HG03469 (cell line): ENCODE results near the gene RHBG.

Experiments
- ATAC-seq: cut with Tn5 transposase; IDR thresholded peaks from one replicate; pipeline ENCODE4 v1.9.1; 2021; ENCODE audit warnings: mild to moderate bottlenecking, moderate library complexity, moderate number of reproducible peaks; ENCODE audit not compliant: unreplicated experiment

The RHBG gene

GRCh38 chr1:156385534-156386031 is 16.6 kb downstream of the RHBG start:
- no peak for ATAC-seq

- no peak for ATAC-seq
Measured at GRCh38 chr1:156386134-156386901, 17.3 kb downstream of the RHBG start.

- no peak for ATAC-seq
Measured at GRCh38 chr1:156386949-156387869, 18.2 kb downstream of the RHBG start.

GRCh38 chr1:156387870-156388173 is 18.8 kb downstream of the RHBG start:
- ATAC-seq = no peak

- no peak for ATAC-seq
Measured at GRCh38 chr1:156388174-156389137, 19.4 kb downstream of the RHBG start.

- ATAC-seq = no peak
Measured at GRCh38 chr1:156389311-156389710, 20.3 kb downstream of the RHBG start.

GRCh38 chr1:156390469-156391365 is 21.7 kb downstream of the RHBG start:
- no peak for ATAC-seq

GRCh38 chr1:156391366-156391677 is 22.3 kb downstream of the RHBG start:
- no peak for ATAC-seq

GRCh38 chr1:156391701-156392100 is 22.7 kb downstream of the RHBG start:
- no peak for ATAC-seq

- ATAC-seq = no peak
Measured at GRCh38 chr1:156392452-156392853, 23.4 kb downstream of the RHBG start.

GRCh38 chr1:156393095-156393494 is 24.1 kb downstream of the RHBG start:
- ATAC-seq = no peak

- ATAC-seq = no peak
Measured at GRCh38 chr1:156394082-156394481, 25.1 kb downstream of the RHBG start.

GRCh38 chr1:156394835-156395461 is 25.9 kb downstream of the RHBG start:
- ATAC-seq = no peak

- ATAC-seq = no peak
Measured at GRCh38 chr1:156399355-156400125, 30.5 kb downstream of the RHBG start.

- no peak for ATAC-seq
Measured at GRCh38 chr1:156400191-156400935, 31.4 kb downstream of the RHBG start.

GRCh38 chr1:156401041-156401574 is 32.1 kb downstream of the RHBG start:
- ATAC-seq = no peak

GRCh38 chr1:156401681-156402081 is 32.7 kb downstream of the RHBG start:
- ATAC-seq = no peak
